Stimulated activated CD4-positive, alpha-beta T cell treated with anti-CD3 and anti-CD28 coated beads, Interleukin-2, amount 100 ng/mL, for 4 hours (primary cell): Measurements from ENCODE around the gene SIX5.
A peak's percentile ranks its signal among the peaks of the same experiment; 100 is the strongest.
"Not testable (repeated sequence)": the region's sequence is repeated elsewhere in the genome, so short reads cannot be mapped to it uniquely, and the experiment has no call there.

Source experiments
- DNase-seq: peaks from one replicate; pipeline ENCODE4 v3.0.0-alpha.2; 2020; ENCODE audit warnings: low read depth

The SIX5 gene

GRCh38 chr19:45753548-45753947, 15.5 kb downstream of the SIX5 start:
- DNase-seq: no peak

GRCh38 chr19:45752639-45753038, 16.4 kb downstream of the SIX5 start:
- DNase-seq: no peak

- not testable (repeated sequence) for DNase-seq
These were observed 17.6 kb downstream of the SIX5 start for GRCh38 chr19:45751483-45751882.

GRCh38 chr19:45747513-45747912, 21.5 kb downstream of the SIX5 start:
- DNase-seq: no peak

GRCh38 chr19:45746866-45747265, 22.2 kb downstream of the SIX5 start:
- DNase-seq: no peak

- DNase-seq: no peak
These were observed 23.4 kb downstream of the SIX5 start for GRCh38 chr19:45745606-45746005.

GRCh38 chr19:45742969-45743368, 26.1 kb downstream of the SIX5 start:
- no peak for DNase-seq

- DNase-seq: no peak
These were observed 29.3 kb downstream of the SIX5 start for GRCh38 chr19:45739498-45740439.

- no peak for DNase-seq
These were observed 35.8 kb downstream of the SIX5 start, which contains the start of gene MEIOSIN for GRCh38 chr19:45733160-45733810. Gene MEIOSIN, plus strand, starts transcription at chr19:45733439. Its CDS starts 1,938 bp downstream, at chr19:45735377.

GRCh38 chr19:45730368-45731288, 38.4 kb downstream of the SIX5 start, which contains the start of gene FBXO46:
Gene FBXO46, minus strand, starts transcription at chr19:45730896. Its CDS starts 17,401 bp downstream, at chr19:45713495.
- DNase-seq: peak; percentile 89

- no peak for DNase-seq
These were observed 39.2 kb downstream of the SIX5 start for GRCh38 chr19:45729800-45730290.

- DNase-seq: not testable (repeated sequence)
These were observed 40.4 kb downstream of the SIX5 start for GRCh38 chr19:45728683-45729082.

- not testable (repeated sequence) for DNase-seq
These were observed 49.0 kb downstream of the SIX5 start for GRCh38 chr19:45720065-45720464.

- no peak for DNase-seq
These were observed 50.9 kb downstream of the SIX5 start for GRCh38 chr19:45717983-45718650.

GRCh38 chr19:45717131-45717982, 51.7 kb downstream of the SIX5 start:
- peak; percentile 96 for DNase-seq

GRCh38 chr19:45716359-45717130, 52.5 kb downstream of the SIX5 start:
- no peak for DNase-seq

- DNase-seq: no peak
These were observed 53.9 kb downstream of the SIX5 start for GRCh38 chr19:45715139-45715538.
